Glutamatergic neuron (in vitro differentiated cells): ENCODE data around the gene DDX23. TPM values are rescaled to one million over a fixed set of nuclear protein-coding genes. Genes with fewer than 3 reads are reported as not detected.

Source experiments
- DNase-seq: peaks from one replicate; pipeline ENCODE4 v3.0.0; 2022
- H3K27ac Mint-ChIP-seq: one replicate; pipeline ENCODE4 v1.8.0; 2020; ENCODE audit warnings: mild to moderate bottlenecking, mixed read lengths, inconsistent platforms; ENCODE audit not compliant: unreplicated experiment
- H3K27me3 Mint-ChIP-seq: one replicate; pipeline ENCODE4 v1.8.0; 2020; ENCODE audit warnings: mild to moderate bottlenecking, moderate library complexity, mixed read lengths, inconsistent platforms; ENCODE audit not compliant: unreplicated experiment
- H3K36me3 Mint-ChIP-seq: one replicate; pipeline ENCODE4 v1.8.0; 2020; ENCODE audit warnings: mild to moderate bottlenecking, mixed read lengths, inconsistent platforms; ENCODE audit not compliant: unreplicated experiment
- H3K4me1 Mint-ChIP-seq: one replicate; pipeline ENCODE4 v1.8.0; 2020; ENCODE audit warnings: mild to moderate bottlenecking, low read depth, mixed read lengths, inconsistent platforms; ENCODE audit not compliant: unreplicated experiment
- H3K4me3 Mint-ChIP-seq: one replicate; pipeline ENCODE4 v1.8.0; 2020; ENCODE audit warnings: mild to moderate bottlenecking, mixed read lengths, inconsistent platforms; ENCODE audit not compliant: unreplicated experiment
- H3K9me3 Mint-ChIP-seq: one replicate; pipeline ENCODE4 v1.8.0; 2020; ENCODE audit warnings: mild to moderate bottlenecking, moderate library complexity, mixed read lengths, inconsistent platforms; ENCODE audit not compliant: unreplicated experiment
- CTCF ChIP-seq: fragments of 200-600 bp; sonication (generic); IDR thresholded peaks from one replicate; pipeline ENCODE4 v1.5.0; 2021; ENCODE audit not compliant: partially characterized antibody, unreplicated experiment
- total RNA-seq: library from RNA; stranded (reverse); fragmentation: NEBNext Ultra II Directional; extraction: Animal tissue kit (Norgen Biotek cat#: 25700); gene quantifications from one replicate; pipeline ENCODE4 v1.2.1, GENCODE V29; 2021; ENCODE audit not compliant: unreplicated experiment

Gene DDX23
- total RNA-seq, 1 donor from 2014 or later: 65.7 TPM

GRCh38 chr12:48818831-48819590 is 33.0 kb downstream of the DDX23 start:
- H3K36me3 Mint-ChIP-seq: peaks cover 4% of the 10 kb centered on the region
- peaks cover 20% of the 10 kb centered on the region for H3K4me1 Mint-ChIP-seq
- peak overlapping the region; percentile 76 for H3K27ac Mint-ChIP-seq
- peak; percentile 65 for DNase-seq
- peaks cover 11% of the 10 kb centered on the region for H3K9me3 Mint-ChIP-seq
- peaks cover 20% of the 10 kb centered on the region for H3K27me3 Mint-ChIP-seq
- peak; percentile 43 for TF ChIP-seq CTCF
- H3K4me3 Mint-ChIP-seq: peak overlapping the region; percentile 93

DNA sequence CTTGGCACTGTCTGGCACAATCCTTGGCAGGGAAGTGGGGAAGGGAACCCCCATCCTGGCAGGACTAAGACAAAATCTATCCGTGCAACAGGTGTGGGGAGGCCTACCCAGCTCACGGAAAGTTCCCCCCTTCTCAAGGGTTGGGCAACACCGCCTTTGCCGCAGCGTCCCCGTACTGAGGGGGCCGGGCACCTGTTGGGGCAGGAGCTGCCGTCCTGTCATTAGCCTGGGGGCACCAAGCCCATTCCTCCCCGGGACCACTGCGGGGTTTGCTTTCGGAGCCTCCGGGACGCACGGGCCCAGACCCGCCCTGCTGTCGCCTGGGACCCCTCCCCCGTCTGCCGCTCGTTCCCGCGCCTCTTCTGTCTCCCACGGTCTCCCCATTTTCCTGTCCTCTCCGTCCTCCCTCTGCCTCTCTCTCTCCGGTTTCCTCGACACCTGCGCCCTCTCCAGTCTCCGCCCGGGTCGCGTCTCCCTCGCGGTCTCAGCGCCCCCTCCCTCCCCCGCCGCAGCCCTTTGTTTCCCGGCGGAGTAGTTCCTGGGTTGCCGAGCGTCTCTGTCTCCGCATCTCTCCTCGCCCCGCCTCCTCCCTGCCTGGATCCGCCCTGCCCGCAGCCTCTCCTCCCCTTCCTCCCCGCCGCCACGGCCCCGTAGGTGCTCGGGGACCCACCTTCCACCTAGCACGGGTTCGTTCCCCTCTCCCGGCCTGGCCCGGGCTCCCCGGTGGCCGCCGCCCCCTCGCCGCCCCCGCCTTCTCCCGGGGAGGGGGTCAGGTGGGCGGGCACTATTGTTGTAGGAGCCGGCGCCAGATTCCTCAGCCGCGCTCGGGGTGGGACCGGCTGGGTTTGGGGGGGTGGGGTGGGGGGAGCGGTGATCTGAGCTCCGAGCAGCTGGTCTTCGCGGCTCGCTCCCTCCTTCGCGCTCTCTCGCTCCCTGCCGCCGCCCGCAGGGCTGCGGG is 33.8 kb downstream of the DDX23 start, which contains the start of gene CACNB3:
Gene CACNB3 (plus strand): TSS at position 624 of the 958 bp plus-strand sequence. CDS start 434 bp downstream, outside the sequence.
- peak; percentile 95 for DNase-seq
- peaks cover 20% of the 10 kb centered on the region for H3K27me3 Mint-ChIP-seq
- H3K4me1 Mint-ChIP-seq: peaks cover 26% of the 10 kb centered on the region
- H3K9me3 Mint-ChIP-seq: peaks cover 11% of the 10 kb centered on the region
- H3K27ac Mint-ChIP-seq: peak within 1 kb of the TSS; percentile 94
- H3K4me3 Mint-ChIP-seq: peak within 1 kb of the TSS; percentile 95
- H3K36me3 Mint-ChIP-seq: peaks cover 4% of the 10 kb centered on the region
- TF ChIP-seq CTCF: no peak

GRCh38 chr12:48816143-48816854 is 35.7 kb downstream of the DDX23 start:
- peak overlapping the region; percentile 95 for H3K4me3 Mint-ChIP-seq
- H3K9me3 Mint-ChIP-seq: peaks cover 12% of the 10 kb centered on the region
- DNase-seq: no peak
- no peak for TF ChIP-seq CTCF
- peaks cover 4% of the 10 kb centered on the region for H3K36me3 Mint-ChIP-seq
- H3K27me3 Mint-ChIP-seq: peaks cover 24% of the 10 kb centered on the region
- H3K4me1 Mint-ChIP-seq: peaks cover 25% of the 10 kb centered on the region
- peak overlapping the region; percentile 34 for H3K27ac Mint-ChIP-seq

DNA sequence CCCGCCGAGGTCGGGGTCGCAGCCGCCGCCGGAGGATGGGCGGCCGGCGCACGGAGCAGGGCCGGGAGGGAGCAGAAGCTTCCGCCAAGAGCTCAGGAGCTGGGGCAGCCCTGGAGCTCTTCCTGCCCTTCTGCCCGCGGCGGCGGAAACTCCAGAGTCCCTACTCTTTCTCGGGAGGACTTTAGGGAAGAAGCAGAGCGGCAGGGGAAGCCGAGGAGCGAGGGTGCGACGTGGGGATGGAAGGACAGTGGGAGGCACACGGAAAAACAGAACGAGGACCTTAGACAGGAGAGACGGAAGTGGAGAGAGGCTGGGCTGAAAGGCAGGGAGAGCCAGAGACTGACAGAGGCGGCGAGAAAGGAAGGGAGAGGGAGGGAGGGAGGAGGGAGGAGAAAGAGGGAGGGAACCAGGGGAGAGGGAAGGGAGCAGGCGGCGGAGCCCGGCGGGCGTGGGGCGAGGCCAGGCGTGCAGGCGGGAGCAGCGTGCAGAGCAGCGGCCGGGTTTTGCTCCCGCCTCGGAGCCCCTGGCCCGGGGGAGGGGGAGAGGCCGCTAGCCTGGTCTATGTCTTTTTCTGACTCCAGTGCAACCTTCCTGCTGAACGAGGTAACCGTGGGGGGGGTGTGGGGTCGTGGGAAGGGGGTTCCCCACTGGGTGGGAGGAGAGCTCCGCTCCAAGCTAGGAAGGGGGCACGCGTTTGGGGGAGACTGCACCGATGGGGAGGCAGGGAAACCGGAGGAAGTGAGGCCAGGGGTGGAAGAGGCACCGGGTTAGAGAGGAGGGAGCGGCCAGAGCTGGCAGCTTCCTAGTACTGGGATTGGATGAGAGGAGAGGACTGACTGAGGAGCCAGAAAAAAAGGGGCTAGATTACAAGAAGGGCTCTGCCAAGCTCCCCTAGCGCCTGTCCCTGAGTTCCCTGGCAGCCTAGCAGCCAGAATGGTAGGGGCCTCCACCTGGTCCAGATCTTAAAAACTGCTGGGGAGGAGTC is 36.5 kb downstream of the DDX23 start:
- Mint-ChIP-seq H3K27me3 (peaks cover 24% of the 10 kb centered on the region), H3K9me3 (peaks cover 13% of the 10 kb centered on the region), H3K4me3 (peak overlapping the region; percentile 95), H3K4me1 (peaks cover 31% of the 10 kb centered on the region), H3K36me3 (peaks cover 4% of the 10 kb centered on the region), H3K27ac (peak overlapping the region; percentile 96)
- TF ChIP-seq CTCF: no peak
- DNase-seq: peak; percentile 90
